A549 treated with ZK216348 at 1 μM for 4 hours (cell line): Measurements from ENCODE around the gene ABI1. TPM values are rescaled to one million over a fixed set of nuclear protein-coding genes. Genes with fewer than 3 reads are reported as not detected.

ENCODE experiments used
- total RNA-seq: library from RNA; stranded (reverse); fragments of 200-300 nt; extraction: Qiagen RNA extraction; gene quantifications from 5 replicates; pipeline ENCODE4 v1.2.3, GENCODE V29; 2022; ENCODE audit warnings: low read depth

The ABI1 gene
- total RNA-seq = 51.0 to 56.1 TPM (median 53.3 TPM) in 5 replicates

DNA sequence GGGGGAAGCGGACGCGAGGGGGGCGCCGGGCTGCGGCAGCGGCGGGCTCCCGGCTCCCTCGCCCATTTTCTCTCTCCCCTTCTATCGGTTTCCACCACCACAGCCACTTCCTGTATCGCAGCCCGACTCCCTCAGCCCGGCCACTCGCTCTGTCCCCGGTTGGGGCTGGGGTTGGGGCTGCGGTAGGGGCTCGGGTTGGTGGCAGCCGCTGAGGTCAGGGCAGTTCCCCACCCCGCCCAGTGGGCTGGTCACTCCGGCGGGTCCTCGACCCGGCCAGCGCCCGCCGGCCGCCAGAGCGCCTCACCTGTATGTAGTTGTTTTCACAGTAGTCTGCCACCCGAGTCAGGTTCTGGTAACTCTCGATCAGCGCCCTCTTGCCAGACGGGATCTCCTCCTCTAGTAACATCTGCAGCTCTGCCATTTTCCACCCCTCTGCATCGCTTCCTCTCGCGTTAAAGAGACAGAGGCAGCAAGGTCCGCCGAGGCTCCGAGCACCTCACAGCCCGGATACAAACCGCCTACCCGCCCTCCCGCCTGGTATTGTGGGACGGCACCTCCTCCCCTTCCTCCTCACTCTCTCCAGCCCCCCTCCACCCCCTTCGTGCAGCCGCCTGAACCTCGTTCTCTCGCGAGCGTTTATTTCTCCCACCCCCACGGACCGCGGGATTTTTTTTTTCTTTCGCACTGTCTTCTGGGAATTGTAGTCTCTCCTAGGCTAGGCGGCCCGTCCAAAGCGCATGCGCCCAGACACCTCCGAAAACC lies at the start of gene ABI1:
ABI1 (minus strand) TSS at position 516 of the 762 bp plus-strand sequence; CDS start at position 421, 95 bp downstream.

DNA sequence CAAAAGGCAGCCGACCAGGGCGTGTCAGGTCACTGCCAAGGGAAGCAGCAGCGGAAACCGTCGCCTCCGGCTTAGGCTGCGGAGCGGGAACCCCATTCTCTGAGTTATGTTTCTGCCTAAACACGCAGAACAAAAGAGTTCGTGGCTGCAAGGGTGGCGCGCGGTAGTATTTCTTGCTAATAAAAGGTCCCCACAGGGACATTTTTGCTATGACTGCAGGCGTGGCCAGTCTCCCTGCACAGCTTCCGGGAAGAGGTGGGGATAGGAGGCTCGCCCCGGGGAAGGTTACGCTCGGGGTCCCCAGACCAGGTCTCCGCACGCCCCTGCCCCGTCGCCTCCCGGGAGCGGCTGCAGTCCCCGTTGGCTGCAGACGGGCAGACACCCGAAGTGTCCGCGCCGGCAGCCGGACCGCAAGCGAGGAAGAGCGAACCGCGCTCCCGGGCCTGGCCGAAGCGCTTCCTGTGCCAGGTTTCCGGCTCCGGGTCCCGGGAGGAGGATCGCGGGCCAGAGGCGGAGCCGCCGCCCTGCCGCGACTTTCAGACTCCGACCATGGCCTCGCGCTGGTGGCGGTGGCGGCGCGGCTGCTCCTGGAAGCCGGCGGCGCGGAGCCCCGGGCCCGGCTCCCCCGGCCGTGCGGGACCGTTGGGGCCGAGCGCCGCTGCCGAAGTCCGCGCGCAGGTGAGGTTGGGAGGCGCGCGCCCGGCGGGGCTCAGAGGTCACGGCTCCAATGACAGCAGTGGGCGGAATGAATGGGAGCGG lies 163.4 kb downstream of the ABI1 start, which contains the start of gene PDSS1:
PDSS1 (plus strand) TSS at position 539 of the 759 bp plus-strand sequence; CDS start at position 550, 11 bp downstream.

Other genes with a start within 250 kb of the ABI1 start
- 14.6 to 16.6 TPM (median 15.5 TPM) in 5 replicates for gene PDSS1, start 163.3 kb downstream of the ABI1 start, total RNA-seq
- gene ANKRD26, start 239.5 kb upstream of the ABI1 start, total RNA-seq = 2.5 to 3.8 TPM (median 3.2 TPM) in 5 replicates